HepG2 (cell line): Measurements from ENCODE around the gene MEGF11. TPM values are rescaled to one million over a fixed set of nuclear protein-coding genes. Genes with fewer than 3 reads are reported as not detected.

Experiments used
- ADNP ChIP-seq: sonication (generic); formaldehyde crosslinking; IDR thresholded peaks from 2 replicates; pipeline ENCODE4 v1.4.0; 2020; ENCODE audit warnings: missing genetic modification reagents
- ELF3 ChIP-seq: IDR thresholded peaks from 2 replicates; pipeline ENCODE4 v1.6.1; 2016; ENCODE audit warnings: missing genetic modification reagents, missing compliant biosample characterization
- GATAD1 ChIP-seq: IDR thresholded peaks from 2 replicates; pipeline ENCODE4 v1.6.1; 2016; ENCODE audit warnings: missing genetic modification reagents, missing compliant biosample characterization
- HNF1A ChIP-seq, 2 experiments: sonication (generic) in 1 of 2; formaldehyde crosslinking in 1 of 2; IDR thresholded peaks; 2 replicates each; pipeline versions ENCODE4 v1.4.0 to v1.6.1; 2016 to 2020; ENCODE audit warnings: borderline replicate concordance in 1 of 2, low read depth in 1 of 2, mild to moderate bottlenecking in 1 of 2, missing genetic modification reagents in 1 of 2
- MTA3 ChIP-seq: sonication (generic); formaldehyde crosslinking; IDR thresholded peaks from 2 replicates; pipeline ENCODE4 v1.4.0; 2020; ENCODE audit warnings: missing genetic modification reagents
- NBN ChIP-seq: fragments of 450-650 bp; conservative IDR thresholded peaks from 2 replicates; pipeline ENCODE4 v1.6.1; 2017
- REXO4 ChIP-seq: sonication (generic); formaldehyde crosslinking; IDR thresholded peaks from 2 replicates; pipeline ENCODE4 v1.8.0; 2022; ENCODE audit warnings: missing genetic modification reagents, mild to moderate bottlenecking, borderline replicate concordance
- RNF2 ChIP-seq: fragments of 450-650 bp; conservative IDR thresholded peaks from 2 replicates; pipeline ENCODE4 v1.6.1; 2016; ENCODE audit warnings: low read depth
- SATB2 ChIP-seq: sonication (generic); formaldehyde crosslinking; IDR thresholded peaks from 2 replicates; pipeline ENCODE4 v1.5.0; 2020; ENCODE audit warnings: missing genetic modification reagents
- SIN3A ChIP-seq: IDR thresholded peaks from 2 replicates; pipeline ENCODE4 v1.6.1; 2011; ENCODE audit warnings: low read depth, mild to moderate bottlenecking, control low read depth, low read length, borderline replicate concordance
- ZFP62 ChIP-seq: sonication (generic); formaldehyde crosslinking; IDR thresholded peaks from 2 replicates; pipeline ENCODE4 v1.4.0; 2020; ENCODE audit warnings: missing genetic modification reagents
- ZNF136 ChIP-seq: sonication (generic); formaldehyde crosslinking; IDR thresholded peaks from 2 replicates; pipeline ENCODE4 v1.8.1; 2022; ENCODE audit warnings: low read depth, mild to moderate bottlenecking, moderate library complexity, missing genetic modification reagents
- ZNF180 ChIP-seq: sonication (generic); formaldehyde crosslinking; IDR thresholded peaks from 2 replicates; pipeline ENCODE4 v1.4.0; 2020; ENCODE audit warnings: low read depth, missing genetic modification reagents, borderline replicate concordance
- ZNF235 ChIP-seq: sonication (generic); formaldehyde crosslinking; IDR thresholded peaks from 2 replicates; pipeline ENCODE4 v1.8.1; 2023; ENCODE audit warnings: mild to moderate bottlenecking, missing genetic modification reagents, borderline replicate concordance
- ZNF512B ChIP-seq: sonication (generic); formaldehyde crosslinking; IDR thresholded peaks from 2 replicates; pipeline ENCODE4 v1.5.1; 2020; ENCODE audit warnings: missing genetic modification reagents, mild to moderate bottlenecking, borderline replicate concordance
- ZNF598 ChIP-seq: sonication (generic); formaldehyde crosslinking; IDR thresholded peaks from 2 replicates; pipeline ENCODE4 v1.5.1; 2020; ENCODE audit warnings: mild to moderate bottlenecking, missing genetic modification reagents, borderline replicate concordance
- ZNF703 ChIP-seq: sonication (generic); formaldehyde crosslinking; IDR thresholded peaks from 2 replicates; pipeline ENCODE4 v1.5.1; 2020; ENCODE audit warnings: missing genetic modification reagents, mild to moderate bottlenecking, moderate library complexity, borderline replicate concordance
- ZNF724P ChIP-seq: sonication (generic); formaldehyde crosslinking; IDR thresholded peaks from 2 replicates; pipeline ENCODE4 v1.8.0; 2022; ENCODE audit warnings: missing genetic modification reagents, borderline replicate concordance
- polyA plus RNA-seq, 8 experiments: library from polyadenylated mRNA; depleted of rRNA in 3 of 8; stranded (reverse) in 7 of 8; unstranded in 1 of 8; fragments of >200 nt; fragmentation: Illumina TruSeq in 4 of 8; extraction: Trizol in 4 of 8; gene quantifications; 2 replicates each; pipeline versions ENCODE4 v1.2.1 to v1.2.3, GENCODE V29; 2011 to 2016; ENCODE audit warnings: low read depth in 4 of 8, missing spikeins in 1 of 8, mixed read lengths in 1 of 8; ENCODE audit not compliant: insufficient read depth in 1 of 8
- total RNA-seq, 5 experiments: library from RNA; depleted of rRNA; stranded (reverse); fragments of >200 nt; fragmentation: Illumina TruSeq; extraction: Trizol; gene quantifications; 2 replicates each; pipeline ENCODE4 v1.2.3, GENCODE V29; 2016; ENCODE audit warnings: low read depth in 1 of 5
- TF ChIP-seq, protein P1 (sequence below): sonication (generic); formaldehyde crosslinking; IDR thresholded peaks from 2 replicates; pipeline ENCODE4 v1.9.0; 2022; ENCODE audit warnings: missing genetic modification reagents, mild to moderate bottlenecking, borderline replicate concordance

The MEGF11 gene
- total and polyA plus RNA-seq, 2 of the 13 experiments (the other 11 are each of a cell fraction or from before 2014, with no cell fraction given), result not detected

GRCh38 chr15:66251790-66252684 lies 1.5 kb downstream of the MEGF11 start (continued):
- TF ChIP-seq ZNF512B (CRISPR knock-in tag), result 0 out of 2 replicates have a peak, but pooled peaks have one; percentile 31
- TF ChIP-seq SIN3A, result no peak
- TF ChIP-seq ZNF598, result no peak
- no peak for TF ChIP-seq ZNF136 (CRISPR knock-in tag)
- no peak for TF ChIP-seq MTA3 (CRISPR knock-in tag)
- TF ChIP-seq ZNF235 (CRISPR knock-in tag), result no peak
- no peak for TF ChIP-seq NBN
- TF ChIP-seq RNF2, result 0 out of 2 replicates have a peak, but pooled peaks have one; percentile 46
- TF ChIP-seq, protein P1, sequence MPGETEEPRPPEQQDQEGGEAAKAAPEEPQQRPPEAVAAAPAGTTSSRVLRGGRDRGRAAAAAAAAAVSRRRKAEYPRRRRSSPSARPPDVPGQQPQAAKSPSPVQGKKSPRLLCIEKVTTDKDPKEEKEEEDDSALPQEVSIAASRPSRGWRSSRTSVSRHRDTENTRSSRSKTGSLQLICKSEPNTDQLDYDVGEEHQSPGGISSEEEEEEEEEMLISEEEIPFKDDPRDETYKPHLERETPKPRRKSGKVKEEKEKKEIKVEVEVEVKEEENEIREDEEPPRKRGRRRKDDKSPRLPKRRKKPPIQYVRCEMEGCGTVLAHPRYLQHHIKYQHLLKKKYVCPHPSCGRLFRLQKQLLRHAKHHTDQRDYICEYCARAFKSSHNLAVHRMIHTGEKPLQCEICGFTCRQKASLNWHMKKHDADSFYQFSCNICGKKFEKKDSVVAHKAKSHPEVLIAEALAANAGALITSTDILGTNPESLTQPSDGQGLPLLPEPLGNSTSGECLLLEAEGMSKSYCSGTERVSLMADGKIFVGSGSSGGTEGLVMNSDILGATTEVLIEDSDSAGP (CRISPR knock-in tag), result no peak
- TF ChIP-seq ZNF724P (CRISPR knock-in tag), result no peak
- no peak for TF ChIP-seq GATAD1 (CRISPR knock-in tag)
- TF ChIP-seq ZNF180 (CRISPR knock-in tag), result no peak
- no peak for TF ChIP-seq ELF3
- TF ChIP-seq HNF1A (IDR thresholded peaks at IDR 0.05; ENCODE audit: low read depth), result no peak
- no peak for TF ChIP-seq HNF1A (CRISPR knock-in tag; IDR thresholded peaks at IDR 0.05; ENCODE audit: borderline replicate concordance)
- no peak for TF ChIP-seq ZNF703 (CRISPR knock-in tag)
- TF ChIP-seq SATB2 (CRISPR knock-in tag), result no peak
- TF ChIP-seq ZFP62 (CRISPR knock-in tag), result no peak
- TF ChIP-seq ADNP (CRISPR knock-in tag), result no peak
- TF ChIP-seq REXO4 (CRISPR knock-in tag), result no peak
